B cell (primary cell): ENCODE measurements around the gene PRKAB1. TPM values are rescaled to one million over a fixed set of nuclear protein-coding genes. Genes with fewer than 3 reads are reported as not detected.

Experiments used
- ATAC-seq: fragments of 200-7000 bp; cut with Tn5 transposase; one replicate; pipeline ENCODE4 v1.10.0; 2021; ENCODE audit warnings: low read depth, mild to moderate bottlenecking, moderate number of reproducible peaks, moderate library complexity
- CTCF ChIA-PET: fragments of 350-600 bp; sonication (Branson Sonifier 250); formaldehyde crosslinking; loops from one replicate; lab custom pipeline; 2021; ENCODE audit warnings: antibody characterized with exemption, inconsistent platforms; lab: Charles Lee
- POLR2A ChIA-PET: fragments of 350-600 bp; sonication (Branson Sonifier 250); formaldehyde crosslinking; loops from one replicate; lab custom pipeline; 2021; ENCODE audit warnings: antibody characterized with exemption; lab: Charles Lee
- DNase-seq: peaks from one replicate; pipeline ENCODE4 v3.0.0; 2013
- H2AFZ ChIP-seq: 2 replicates; pipeline ENCODE4 v1.6.1; 2012; ENCODE audit warnings: mild to moderate bottlenecking, low read depth, low read length; ENCODE audit not compliant: insufficient read depth, poor library complexity, severe bottlenecking
- H3K27ac ChIP-seq, 2 donors: 1 replicate in 1 of 2; 2 replicates in 1 of 2; pipeline ENCODE4 v1.5.1; 2012 to 2013; ENCODE audit warnings: low read length in 2 of 2, mild to moderate bottlenecking in 2 of 2, moderate library complexity in 1 of 2
- H3K27me3 ChIP-seq, 4 experiments: fragments of 200-600 bp in 1 of 4; sonication (generic) in 1 of 4; replicated peaks in 1 of 4; 1 replicate in 2 of 4; 2 replicates in 2 of 4; pipeline versions ENCODE4 v1.6.1 to v1.7.0; 2013 to 2016; ENCODE audit warnings: low read length in 3 of 4, mild to moderate bottlenecking in 2 of 4, mixed read lengths in 1 of 4, moderate library complexity in 1 of 4; ENCODE audit not compliant: insufficient read depth in 4 of 4, control insufficient read depth in 3 of 4; ENCODE audit errors: control extremely low read depth in 1 of 4
- H3K36me3 ChIP-seq, 2 experiments: replicated peaks in 1 of 2; 1 replicate in 1 of 2; 2 replicates in 1 of 2; pipeline versions ENCODE4 v1.6.1 to v1.7.1; 2013; ENCODE audit warnings: low read length in 1 of 2; ENCODE audit not compliant: insufficient read depth in 2 of 2, control insufficient read depth in 1 of 2; ENCODE audit errors: control extremely low read depth in 1 of 2, extremely low read depth in 1 of 2
- H3K4me1 ChIP-seq, 2 donors: fragments of 200-600 bp in 1 of 2; sonication (generic) in 1 of 2; 1 replicate in 1 of 2; 2 replicates in 1 of 2; pipeline versions ENCODE4 v1.5.1 to v1.6.1; 2013 to 2017; ENCODE audit warnings: low read length in 2 of 2; ENCODE audit not compliant: control insufficient read depth in 2 of 2, insufficient read depth in 2 of 2
- H3K4me2 ChIP-seq: replicated peaks from 2 replicates; pipeline ENCODE3; 2012; ENCODE audit warnings: mild to moderate bottlenecking, low read depth, low read length; ENCODE audit not compliant: poor library complexity, severe bottlenecking
- H3K4me3 ChIP-seq, 5 experiments: fragments of 200-600 bp in 1 of 5; sonication (generic) in 1 of 5; 1 replicate in 3 of 5; 2 replicates in 2 of 5; pipeline versions ENCODE4 v1.5.1 to v1.7.0; 2011 to 2016; ENCODE audit warnings: low read length in 4 of 5, mild to moderate bottlenecking in 4 of 5, low read depth in 2 of 5, control low read depth in 1 of 5, moderate library complexity in 1 of 5; ENCODE audit not compliant: insufficient read depth in 1 of 5; ENCODE audit errors: control extremely low read depth in 1 of 5, extremely low read depth in 1 of 5
- H3K79me2 ChIP-seq: fragments of 200-600 bp; sonication (generic); one replicate; pipeline ENCODE4 v1.6.0; 2016; ENCODE audit warnings: low read length; ENCODE audit not compliant: control insufficient read depth, insufficient read depth
- H3K9ac ChIP-seq: fragments of 200-600 bp; sonication (generic); 2 replicates; pipeline ENCODE4 v1.6.1; 2017; ENCODE audit warnings: mild to moderate bottlenecking, low read length, moderate library complexity
- H3K9me3 ChIP-seq, 3 donors: one replicate each; pipeline versions ENCODE4 v1.6.1 to v1.7.1; 2013; ENCODE audit warnings: low read length in 2 of 3; ENCODE audit not compliant: control insufficient read depth in 2 of 3, insufficient read depth in 1 of 3; ENCODE audit errors: control extremely low read depth in 1 of 3
- H4K20me1 ChIP-seq: 2 replicates; pipeline ENCODE4 v1.6.0; 2012; ENCODE audit warnings: mild to moderate bottlenecking, low read length; ENCODE audit not compliant: insufficient read depth, control insufficient read depth, poor library complexity, severe bottlenecking
- H3K27ac Mint-ChIP-seq: one replicate; pipeline ENCODE4 v1.8.0; 2021; ENCODE audit warnings: mixed read lengths
- H3K27me3 Mint-ChIP-seq: one replicate; pipeline ENCODE4 v1.8.0; 2021; ENCODE audit warnings: mixed read lengths
- H3K4me1 Mint-ChIP-seq: one replicate; pipeline ENCODE4 v1.8.0; 2021; ENCODE audit warnings: mixed read lengths
- H3K4me3 Mint-ChIP-seq: one replicate; pipeline ENCODE4 v1.8.0; 2021; ENCODE audit warnings: mixed read lengths
- H3K9me3 Mint-ChIP-seq: one replicate; pipeline ENCODE4 v1.8.0; 2022; ENCODE audit warnings: mixed read lengths; ENCODE audit not compliant: insufficient read depth
- CTCF ChIP-seq: fragments of 200-600 bp; IDR thresholded peaks from one replicate; pipeline ENCODE4 v1.8.0; 2022; ENCODE audit warnings: antibody characterized with exemption, mild to moderate bottlenecking
- EZH2 ChIP-seq: IDR thresholded peaks from 2 replicates; pipeline ENCODE4 v1.6.1; 2012; ENCODE audit warnings: borderline replicate concordance, low read depth, mild to moderate bottlenecking, moderate library complexity, low read length; ENCODE audit not compliant: insufficient read depth, poor library complexity, severe bottlenecking
- WGBS: methylation state at CpG from one replicate; pipeline ENCODE4 v1.1.5; 2013; ENCODE audit warnings: missing lambda C conversion rate; ENCODE audit not compliant: insufficient coverage; 5-methylcytosine and 5-hydroxymethylcytosine counted together
- intact Hi-C: fragments of 100-400 bp; cut with micrococcal nuclease; formaldehyde crosslinking; loops from one replicate; pipeline ENCODE4 v1.10.0; 2022
- polyA plus RNA-seq: library from polyadenylated mRNA; depleted of rRNA; stranded (reverse); fragments of >200 nt; gene quantifications from 2 replicates; pipeline ENCODE4 v1.2.3, GENCODE V29; 2012
- total RNA-seq, 2 donors: library from RNA; stranded (reverse); fragments of 120-200 nt in 1 of 2; gene quantifications; 1 replicate in 1 of 2; 2 replicates in 1 of 2; pipeline versions ENCODE4 v1.2.3 to v1.2.4, GENCODE V29; 2013 to 2022

The PRKAB1 gene
- total and polyA plus RNA-seq, 2 donors (not counting 1 experiment from before 2014, with no cell fraction given) = 36.4 to 56.4 TPM

- 93% methylated on average over 4 of the region's 6 CpGs for WGBS
- ChIA-PET POLR2A (no interaction called here), CTCF (no interaction called here)
- no peak overlapping the region for H2AFZ ChIP-seq
- H3K27me3 ChIP-seq = no peaks in the 10 kb centered on the region
- intact Hi-C loops = no loop called here
- H4K20me1 ChIP-seq = no peaks in the 10 kb centered on the region
- no peaks in the 10 kb centered on the region for H3K79me2 ChIP-seq
- DNase-seq = no peak
- H3K4me3 ChIP-seq = no peak overlapping the region
- no peaks in the 10 kb centered on the region for H3K36me3 ChIP-seq
- ATAC-seq = no peak
- no peak overlapping the region for H3K4me3 Mint-ChIP-seq
- H3K27ac Mint-ChIP-seq = no peak overlapping the region
- H3K4me2 ChIP-seq = no peak overlapping the region
- TF ChIP-seq EZH2 (no peak), CTCF (no peak)
- H3K9me3 ChIP-seq = peaks cover 0 to 7% (median 0%) of the 10 kb centered on the region in 3 donors
- H3K9me3 Mint-ChIP-seq = no peaks in the 10 kb centered on the region
- H3K4me1 Mint-ChIP-seq = peaks cover 8% of the 10 kb centered on the region
- H3K27ac ChIP-seq = no peak overlapping the region
- no peak overlapping the region for H3K9ac ChIP-seq
- H3K4me1 ChIP-seq = no peaks in the 10 kb centered on the region
- H3K27me3 Mint-ChIP-seq = no peaks in the 10 kb centered on the region
Observed at GRCh38 chr12:119691202-119691810, 23.4 kb downstream of the PRKAB1 start.

- DNase-seq = no peak
- ATAC-seq = no peak
- H3K4me3 ChIP-seq = no peak overlapping the region
- H3K27ac ChIP-seq = no peak overlapping the region
- Mint-ChIP-seq H3K27me3 (no peaks in the 10 kb centered on the region), H3K9me3 (no peaks in the 10 kb centered on the region), H3K27ac (no peak overlapping the region), H3K4me3 (no peak overlapping the region), H3K4me1 (peaks cover 4% of the 10 kb centered on the region)
- H3K4me2 ChIP-seq = no peak overlapping the region
- H3K79me2 ChIP-seq = no peaks in the 10 kb centered on the region
- H4K20me1 ChIP-seq = no peaks in the 10 kb centered on the region
- no peaks in the 10 kb centered on the region for H3K4me1 ChIP-seq
- no peaks in the 10 kb centered on the region for H3K9me3 ChIP-seq
- CTCF ChIA-PET = no interaction called here
- no peak overlapping the region for H2AFZ ChIP-seq
- intact Hi-C loops = no loop called here
- WGBS = 100% methylated on average over 1 of the region's 5 CpGs
- H3K9ac ChIP-seq = no peak overlapping the region
- no peak for TF ChIP-seq EZH2
- no peak for TF ChIP-seq CTCF
- POLR2A ChIA-PET = no interaction called here
- no peaks in the 10 kb centered on the region for H3K36me3 ChIP-seq
- no peaks in the 10 kb centered on the region for H3K27me3 ChIP-seq
Observed at GRCh38 chr12:119692410-119692809, 24.5 kb downstream of the PRKAB1 start.
